ENCODE measurements around the gene ALOX12B.

- TF ChIP-seq CTCF (IDR thresholded peaks at IDR 0.05) (no peak), EZH2 (IDR thresholded peaks at IDR 0.05; ENCODE audit: borderline replicate concordance, insufficient read depth, low read depth, low read length, poor library complexity, severe bottlenecking) (no peak)
These were observed 16.0 kb downstream of the ALOX12B start for GRCh38 chr17:8071496-8071895.

Measured in B cell (primary cell).